OCI-M2 (cell line): Measurements from ENCODE around the gene JPH3.
"Not testable (repeated sequence)": the region's sequence is repeated elsewhere in the genome, so short reads cannot be mapped to it uniquely, and the experiment has no call there.

Experiments used
- DNase-seq: peaks from one replicate; lab custom pipeline; 2025; ENCODE audit not compliant: unreplicated experiment; lab: John Stamatoyannopoulos, UW

JPH3 gene

GRCh38 chr16:87677830-87678229, 75.5 kb downstream of the JPH3 start:
- no peak for DNase-seq

- no peak for DNase-seq
These were observed 76.3 kb downstream of the JPH3 start for GRCh38 chr16:87678618-87679017.

- DNase-seq, result no peak
These were observed 77.4 kb downstream of the JPH3 start for GRCh38 chr16:87679593-87680271.

GRCh38 chr16:87680272-87680644, 78.0 kb downstream of the JPH3 start:
- DNase-seq, result no peak

- not testable (repeated sequence) for DNase-seq
These were observed 78.8 kb downstream of the JPH3 start for GRCh38 chr16:87681051-87681602.

- no peak for DNase-seq
These were observed 79.8 kb downstream of the JPH3 start for GRCh38 chr16:87681981-87682570.

- no peak for DNase-seq
These were observed 80.6 kb downstream of the JPH3 start for GRCh38 chr16:87682852-87683399.

GRCh38 chr16:87684106-87684677, 81.9 kb downstream of the JPH3 start:
- no peak for DNase-seq

GRCh38 chr16:87684711-87685404, 82.5 kb downstream of the JPH3 start:
- DNase-seq, result no peak

- no peak for DNase-seq
These were observed 83.1 kb downstream of the JPH3 start for GRCh38 chr16:87685405-87685755.

GRCh38 chr16:87685766-87686165, 83.5 kb downstream of the JPH3 start:
- DNase-seq, result no peak

GRCh38 chr16:87686697-87687096, 84.4 kb downstream of the JPH3 start:
- no peak for DNase-seq

GRCh38 chr16:87687126-87687910, 85.0 kb downstream of the JPH3 start:
- no peak for DNase-seq

GRCh38 chr16:87687998-87688529, 85.8 kb downstream of the JPH3 start:
- DNase-seq, result no peak

- no peak for DNase-seq
These were observed 86.8 kb downstream of the JPH3 start for GRCh38 chr16:87688876-87689815.

GRCh38 chr16:87689956-87690465, 87.7 kb downstream of the JPH3 start:
- no peak for DNase-seq

GRCh38 chr16:87690911-87691685, 88.8 kb downstream of the JPH3 start:
- DNase-seq, result no peak

- no peak for DNase-seq
These were observed 89.4 kb downstream of the JPH3 start for GRCh38 chr16:87691686-87692079.
